PC-3 (cell line): Measurements from ENCODE around the gene BAIAP2L1. TPM values are rescaled to one million over a fixed set of nuclear protein-coding genes. Genes with fewer than 3 reads are reported as not detected.

Source experiments
- ATAC-seq: fragments of 200-7000 bp; cut with Tn5 transposase; 2 replicates; pipeline ENCODE4 v1.9.1; 2020; ENCODE audit warnings: mild to moderate bottlenecking, moderate library complexity
- BruUV-seq: library from RNA; stranded (reverse); fragments of 400-500 nt; replicated peaks from 2 replicates; lab custom pipeline; 2021; lab: Mats Ljungman, UMichigan
- CTCF ChIA-PET: fragments of 300-600 bp; sonication (Branson Sonifier 250); formaldehyde crosslinking; loops from one replicate; lab custom pipeline; 2022; ENCODE audit warnings: antibody characterized with exemption; lab: Charles Lee
- POLR2A ChIA-PET: fragments of 300-600 bp; sonication (Branson Sonifier 250); formaldehyde crosslinking; loops from one replicate; lab custom pipeline; 2022; ENCODE audit warnings: antibody characterized with exemption; ENCODE audit not compliant: unreplicated experiment; lab: Charles Lee
- DNase-seq: peaks from one replicate; pipeline ENCODE4 v3.0.0-alpha.2; 2015
- H2AFZ ChIP-seq: fragments of 300-600 bp; sonication (generic); 2 replicates; pipeline ENCODE4 v1.6.0; 2016; ENCODE audit warnings: antibody characterized with exemption, low read length
- H3F3A ChIP-seq: fragments of 300-600 bp; sonication (generic); one replicate; pipeline ENCODE4 v1.6.0; 2017; ENCODE audit warnings: antibody characterized with exemption, low read length, control low read depth, mild to moderate bottlenecking; ENCODE audit not compliant: unreplicated experiment
- H3K27ac ChIP-seq: fragments of 300-600 bp; sonication (generic); 2 replicates; pipeline ENCODE4 v1.5.1; 2016; ENCODE audit warnings: mild to moderate bottlenecking, low read length
- H3K27me3 ChIP-seq: fragments of 300-600 bp; sonication (generic); 2 replicates; pipeline ENCODE4 v1.6.1; 2016; ENCODE audit warnings: low read length, mixed read lengths
- H3K36me3 ChIP-seq: fragments of 300-600 bp; sonication (generic); 2 replicates; pipeline ENCODE4 v1.6.1; 2016; ENCODE audit warnings: low read depth, mixed run types, low read length, mixed read lengths
- H3K4me1 ChIP-seq: fragments of 300-600 bp; sonication (generic); 2 replicates; pipeline ENCODE4 v1.5.1; 2016; ENCODE audit warnings: low read length; ENCODE audit not compliant: insufficient read depth
- H3K4me2 ChIP-seq: fragments of 300-600 bp; sonication (generic); 2 replicates; pipeline ENCODE4 v1.6.0; 2016; ENCODE audit warnings: low read length
- H3K4me3 ChIP-seq: fragments of 300-600 bp; sonication (generic); 2 replicates; pipeline ENCODE4 v1.5.1; 2016; ENCODE audit warnings: mild to moderate bottlenecking, low read length, mixed read lengths
- H3K79me2 ChIP-seq: fragments of 300-600 bp; sonication (generic); 2 replicates; pipeline ENCODE4 v1.6.1; 2017; ENCODE audit warnings: low read length, mixed read lengths
- H3K9ac ChIP-seq: fragments of 300-600 bp; sonication (generic); 2 replicates; pipeline ENCODE4 v1.6.0; 2016; ENCODE audit warnings: mild to moderate bottlenecking, low read length
- H3K9me2 ChIP-seq: fragments of 300-600 bp; sonication (generic); replicated peaks from 2 replicates; pipeline ENCODE4 v1.6.1; 2016; ENCODE audit warnings: mixed run types, low read length, mixed read lengths
- H3K9me3 ChIP-seq: fragments of 300-600 bp; sonication (generic); 2 replicates; pipeline ENCODE4 v1.6.1; 2016; ENCODE audit warnings: low read length, mixed read lengths
- H4K20me1 ChIP-seq: fragments of 300-600 bp; sonication (generic); 2 replicates; pipeline ENCODE4 v1.6.1; 2016; ENCODE audit warnings: low read length, mixed read lengths
- EZH2 ChIP-seq: fragments of 300-600 bp; sonication (generic); IDR thresholded peaks from one replicate; pipeline ENCODE4 v1.6.1; 2017; ENCODE audit warnings: antibody characterized with exemption, mild to moderate bottlenecking, low read length; ENCODE audit not compliant: unreplicated experiment
- EZH2phosphoT487 ChIP-seq: fragments of 300-600 bp; sonication (generic); IDR thresholded peaks from 2 replicates; pipeline ENCODE4 v1.6.1; 2018; ENCODE audit warnings: mild to moderate bottlenecking, antibody characterized with exemption, low read length, borderline replicate concordance
- intact Hi-C: fragments of 100-400 bp; cut with micrococcal nuclease; formaldehyde crosslinking; loops from 2 replicates; pipeline ENCODE4 v1.9.0; 2023
- total RNA-seq: library from RNA; depleted of rRNA; stranded (reverse); fragments of >200 nt; gene quantifications from 2 replicates; pipeline ENCODE4 v1.2.3, GENCODE V29; 2014
- TF ChIP-seq, protein P1 (sequence below): fragments of 300-600 bp; sonication (generic); conservative IDR thresholded peaks from 2 replicates; pipeline ENCODE4 v1.5.1; 2017; ENCODE audit warnings: antibody characterized with exemption, low read depth, mild to moderate bottlenecking, low read length

BAIAP2L1 gene
- total RNA-seq, 1 experiment from 2014 or later: 18.9 TPM

DNA sequence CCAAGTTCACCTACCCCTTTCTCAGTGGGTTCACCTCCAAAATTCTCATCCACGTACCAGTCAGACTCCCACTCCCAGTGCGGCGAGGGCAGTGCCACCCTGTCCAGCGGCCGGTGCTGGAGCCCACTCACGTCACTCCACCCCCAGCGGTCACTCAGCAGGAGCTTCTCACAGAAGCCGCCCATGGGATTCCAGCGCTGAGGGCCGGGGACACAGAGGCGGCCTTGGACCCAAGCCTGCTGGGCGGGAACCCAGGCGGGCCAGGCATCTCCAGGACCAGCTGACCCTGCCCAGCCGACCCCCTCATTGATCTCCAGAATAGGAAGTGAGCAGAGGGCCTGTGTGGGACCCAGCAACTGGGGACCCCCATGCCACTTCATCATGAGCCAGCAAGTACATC, 156.0 kb downstream of the BAIAP2L1 start:
- TF ChIP-seq, protein P1, sequence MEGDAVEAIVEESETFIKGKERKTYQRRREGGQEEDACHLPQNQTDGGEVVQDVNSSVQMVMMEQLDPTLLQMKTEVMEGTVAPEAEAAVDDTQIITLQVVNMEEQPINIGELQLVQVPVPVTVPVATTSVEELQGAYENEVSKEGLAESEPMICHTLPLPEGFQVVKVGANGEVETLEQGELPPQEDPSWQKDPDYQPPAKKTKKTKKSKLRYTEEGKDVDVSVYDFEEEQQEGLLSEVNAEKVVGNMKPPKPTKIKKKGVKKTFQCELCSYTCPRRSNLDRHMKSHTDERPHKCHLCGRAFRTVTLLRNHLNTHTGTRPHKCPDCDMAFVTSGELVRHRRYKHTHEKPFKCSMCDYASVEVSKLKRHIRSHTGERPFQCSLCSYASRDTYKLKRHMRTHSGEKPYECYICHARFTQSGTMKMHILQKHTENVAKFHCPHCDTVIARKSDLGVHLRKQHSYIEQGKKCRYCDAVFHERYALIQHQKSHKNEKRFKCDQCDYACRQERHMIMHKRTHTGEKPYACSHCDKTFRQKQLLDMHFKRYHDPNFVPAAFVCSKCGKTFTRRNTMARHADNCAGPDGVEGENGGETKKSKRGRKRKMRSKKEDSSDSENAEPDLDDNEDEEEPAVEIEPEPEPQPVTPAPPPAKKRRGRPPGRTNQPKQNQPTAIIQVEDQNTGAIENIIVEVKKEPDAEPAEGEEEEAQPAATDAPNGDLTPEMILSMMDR: no peak
- TF ChIP-seq EZH2 (no peak), EZH2phosphoT487 (no peak)
- Histone ChIP-seq H3K9me2 (no peaks in the 10 kb centered on the region), H3K4me1 (peaks cover 6% of the 10 kb centered on the region; the same call in 1 of the 2 replicates), H3K9me3 (no peaks in the 10 kb centered on the region), H3K27ac (no peak overlapping the region), H2AFZ (no peak overlapping the region), H3F3A (no peaks in the 10 kb centered on the region), H3K27me3 (no peaks in the 10 kb centered on the region), H4K20me1 (no peaks in the 10 kb centered on the region), H3K79me2 (peaks cover 1% of the 10 kb centered on the region; the same call in 1 of the 2 replicates), H3K36me3 (no peaks in the 10 kb centered on the region), H3K4me3 (no peak overlapping the region), H3K4me2 (no peak overlapping the region), H3K9ac (no peak overlapping the region)
- ChIA-PET POLR2A (no interaction called here), CTCF (no interaction called here)
- intact Hi-C loops: no loop called here
- no TSS peak for BruUV-seq
- ATAC-seq (no peak), DNase-seq (no peak)

DNA sequence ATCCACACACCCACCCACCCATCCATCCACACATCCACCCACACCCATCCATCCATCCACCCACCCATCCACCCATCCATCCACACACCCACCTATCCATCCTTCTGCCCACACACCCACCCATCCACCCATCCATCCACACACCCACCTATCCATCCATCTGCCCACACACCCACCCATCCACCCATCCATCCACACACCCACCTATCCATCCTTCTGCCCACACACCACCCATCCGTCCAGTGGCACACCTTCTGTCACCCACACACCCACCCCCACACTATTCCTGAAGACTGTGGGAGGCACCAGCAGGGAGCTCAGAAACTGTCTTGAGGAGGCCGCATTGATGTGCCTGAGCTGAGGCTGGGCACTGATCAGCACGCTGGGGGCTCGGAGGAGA, 158.0 kb downstream of the BAIAP2L1 start:
- no peak overlapping the region for H3K9ac ChIP-seq
- ChIA-PET POLR2A (no interaction called here), CTCF (no interaction called here)
- TF ChIP-seq EZH2 (no peak), EZH2phosphoT487 (no peak)
- TF ChIP-seq, protein P1: no peak
- intact Hi-C loops: no loop called here
- no peaks in the 10 kb centered on the region for H4K20me1 ChIP-seq
- H3K4me1 ChIP-seq: no peaks in the 10 kb centered on the region
- DNase-seq (no peak), ATAC-seq (no peak)
- H3K9me2 ChIP-seq: no peaks in the 10 kb centered on the region
- H3F3A ChIP-seq: no peaks in the 10 kb centered on the region
- no peaks in the 10 kb centered on the region for H3K36me3 ChIP-seq
- no TSS peak for BruUV-seq
- H3K27me3 ChIP-seq: no peaks in the 10 kb centered on the region
- no peak overlapping the region for H3K4me2 ChIP-seq
- no peak overlapping the region for H3K4me3 ChIP-seq
- no peaks in the 10 kb centered on the region for H3K79me2 ChIP-seq
- no peaks in the 10 kb centered on the region for H3K9me3 ChIP-seq
- H2AFZ ChIP-seq: no peak overlapping the region
- H3K27ac ChIP-seq: no peak overlapping the region

DNA sequence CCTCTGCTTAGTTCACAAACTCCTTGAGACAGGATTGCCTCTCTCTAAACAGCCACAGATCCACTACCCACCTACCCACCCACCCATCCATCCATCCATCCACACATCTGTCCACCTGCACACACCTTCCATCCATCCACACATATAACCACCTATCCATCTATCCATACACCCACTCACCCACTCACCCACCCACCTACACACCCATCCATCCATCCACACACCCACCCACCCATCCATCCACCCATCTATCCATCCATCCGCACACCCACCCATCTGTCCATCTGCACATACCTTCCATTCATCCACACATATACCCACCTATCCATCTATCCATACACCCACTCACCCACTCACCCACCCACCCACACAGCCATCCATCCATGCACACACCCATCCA, 158.5 kb downstream of the BAIAP2L1 start:
- BruUV-seq: no TSS peak
- Histone ChIP-seq H3K36me3 (no peaks in the 10 kb centered on the region), H3K4me3 (no peak overlapping the region), H4K20me1 (no peaks in the 10 kb centered on the region), H3K9ac (no peak overlapping the region), H3K4me2 (no peak overlapping the region), H3F3A (no peaks in the 10 kb centered on the region), H3K9me2 (no peaks in the 10 kb centered on the region), H3K9me3 (no peaks in the 10 kb centered on the region), H3K79me2 (no peaks in the 10 kb centered on the region), H3K4me1 (no peaks in the 10 kb centered on the region), H3K27me3 (no peaks in the 10 kb centered on the region), H2AFZ (no peak overlapping the region), H3K27ac (no peak overlapping the region)
- POLR2A ChIA-PET: no interaction called here
- TF ChIP-seq, protein P1: no peak
- CTCF ChIA-PET: no interaction called here
- ATAC-seq: no peak
- intact Hi-C loops: no loop called here
- DNase-seq: no peak
